Measurements from ENCODE around the gene MACROD2. TPM values are rescaled to one million over a fixed set of nuclear protein-coding genes. Genes with fewer than 3 reads are reported as not detected.
A peak's percentile ranks its signal among the peaks of the same experiment; 100 is the strongest.

The MACROD2 gene
- total RNA-seq, 1 experiment from 2014 or later: 0.12 TPM

DNA sequence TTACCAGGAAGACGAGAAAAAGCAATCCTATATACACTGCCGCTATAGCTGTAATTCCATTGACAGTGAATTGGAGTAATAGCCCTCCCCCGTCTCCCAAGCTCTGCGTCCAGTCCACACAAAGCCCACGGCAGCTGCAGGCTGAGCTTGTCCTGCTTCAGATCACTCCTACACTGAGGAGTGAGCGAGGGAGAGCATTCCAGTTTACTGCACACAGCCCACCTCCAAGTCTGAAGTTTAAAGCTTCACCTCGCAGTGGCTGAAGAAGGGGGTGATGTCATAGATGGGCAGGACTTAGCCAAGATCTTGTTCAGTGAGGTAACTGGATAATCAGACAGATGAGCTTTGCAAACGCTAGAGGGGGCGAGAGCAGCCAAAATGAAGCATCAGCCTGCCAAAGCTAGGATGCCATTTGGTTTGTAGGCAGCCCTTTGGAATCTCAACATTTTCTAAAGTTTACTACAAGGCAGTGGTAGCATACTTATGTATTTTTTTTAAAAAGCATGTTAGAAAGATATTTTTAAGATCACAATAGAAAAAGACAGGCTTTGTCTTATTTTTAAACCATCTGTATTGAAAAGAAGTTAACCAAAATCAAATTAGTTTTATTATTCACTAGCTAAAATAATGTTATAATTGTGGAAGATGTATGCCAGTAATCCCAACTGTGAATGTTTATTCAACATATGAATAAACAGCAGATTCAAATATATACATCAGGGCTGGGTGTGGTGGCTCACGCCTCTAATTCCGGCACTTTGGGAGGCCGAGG, 342.3 kb downstream of the MACROD2 start, which contains the start of gene FLRT3:
FLRT3 (minus strand) TSS at position 213 of the 772 bp plus-strand sequence. CDS start 10,106 bp downstream, outside the sequence.
- peak within 1 kb of the TSS; percentile 59 for H3K4me3 ChIP-seq
- H3K27ac ChIP-seq: peak within 1 kb of the TSS; percentile 44
- H3K36me3 ChIP-seq: no peaks in the 10 kb centered on the region
- H3K9me3 ChIP-seq (replicated peaks): no peaks in the 10 kb centered on the region
- H3K4me1 ChIP-seq: peaks cover 4% of the 10 kb centered on the region; the same call in 1 of the 2 replicates
- H3K27me3 ChIP-seq: no peaks in the 10 kb centered on the region
- DNase-seq: peak; percentile 95 to 98

DNA sequence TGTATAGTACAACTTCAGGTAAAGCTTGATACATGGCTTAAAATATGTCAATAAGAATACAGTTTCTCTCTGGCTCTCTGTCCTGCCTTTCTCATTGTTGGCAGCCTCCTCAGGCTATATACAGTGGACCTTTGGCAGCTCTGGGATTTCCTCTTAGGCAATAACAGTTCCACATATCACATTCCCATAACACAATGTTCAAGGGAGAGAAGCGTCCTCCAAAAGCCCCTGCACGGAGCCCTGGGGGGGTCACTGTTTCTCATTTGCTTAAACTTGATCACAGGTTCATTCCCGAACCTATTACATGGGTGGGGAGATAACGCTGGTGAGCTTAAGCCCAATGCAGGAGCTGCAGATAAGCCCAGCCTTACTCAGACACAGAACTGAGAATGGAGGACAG, 346.5 kb downstream of the MACROD2 start:
- DNase-seq: no peak
- H3K27ac ChIP-seq: no peak overlapping the region
- no peaks in the 10 kb centered on the region for H3K36me3 ChIP-seq
- no peaks in the 10 kb centered on the region for H3K9me3 ChIP-seq (replicated peaks)
- peaks cover 7% of the 10 kb centered on the region for H3K4me1 ChIP-seq
- H3K27me3 ChIP-seq: no peaks in the 10 kb centered on the region
- no peak overlapping the region for H3K4me3 ChIP-seq

DNA sequence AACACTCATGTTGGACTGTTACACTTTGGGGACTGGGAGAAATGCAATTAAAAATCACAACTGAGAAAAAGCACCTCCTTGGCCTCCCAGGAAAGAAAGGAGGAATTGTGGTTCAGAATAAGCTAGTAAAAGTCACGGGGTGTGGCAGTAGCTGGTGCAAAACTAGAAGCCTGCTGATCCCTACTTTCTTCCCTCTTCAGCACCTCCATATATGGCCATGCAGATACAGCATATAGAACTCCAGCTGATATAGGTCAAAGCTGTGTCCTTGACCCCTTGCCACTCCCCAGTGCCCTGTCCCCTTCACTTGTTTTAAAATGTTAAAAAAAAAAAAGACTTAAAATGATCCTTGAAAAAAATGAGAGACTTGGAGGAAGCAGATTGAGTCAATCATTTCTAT, 347.6 kb downstream of the MACROD2 start:
- no peak for DNase-seq
- Histone ChIP-seq H3K4me3 (no peak overlapping the region), H3K4me1 (peaks cover 7% of the 10 kb centered on the region), H3K27ac (no peak overlapping the region), H3K36me3 (no peaks in the 10 kb centered on the region), H3K9me3 (replicated peaks) (no peaks in the 10 kb centered on the region), H3K27me3 (no peaks in the 10 kb centered on the region)

DNA sequence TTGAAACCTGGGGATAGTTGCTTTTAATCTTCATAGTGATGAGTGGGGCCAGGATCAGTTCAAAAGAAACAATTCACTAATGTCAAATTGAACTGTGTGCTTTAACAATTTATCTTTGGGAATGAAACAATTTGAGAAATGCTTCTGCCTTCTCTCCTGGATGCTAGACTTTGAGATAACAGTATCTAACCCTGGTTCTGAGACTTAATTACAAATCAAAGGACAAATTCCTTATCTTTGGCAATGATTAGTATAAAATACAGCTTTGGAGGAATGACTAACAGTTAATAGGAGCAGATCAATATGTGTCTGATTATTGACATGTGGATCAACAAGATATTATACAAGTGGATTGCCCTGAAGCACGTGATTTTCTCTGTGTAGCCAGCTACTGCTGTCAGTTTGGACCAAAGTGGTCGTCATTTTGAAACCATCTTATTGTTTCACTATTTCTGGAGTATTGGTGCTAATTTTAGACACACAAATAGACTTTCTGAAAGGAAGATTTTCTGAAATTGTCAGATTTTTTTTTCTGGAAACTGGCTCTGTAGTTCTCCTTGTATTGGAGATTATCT, 348.3 kb downstream of the MACROD2 start:
- no peak overlapping the region for H3K27ac ChIP-seq
- DNase-seq: no peak
- no peak overlapping the region for H3K4me3 ChIP-seq
- H3K4me1 ChIP-seq: peaks cover 7% of the 10 kb centered on the region
- H3K9me3 ChIP-seq (replicated peaks): no peaks in the 10 kb centered on the region
- H3K36me3 ChIP-seq: no peaks in the 10 kb centered on the region
- no peaks in the 10 kb centered on the region for H3K27me3 ChIP-seq

DNA sequence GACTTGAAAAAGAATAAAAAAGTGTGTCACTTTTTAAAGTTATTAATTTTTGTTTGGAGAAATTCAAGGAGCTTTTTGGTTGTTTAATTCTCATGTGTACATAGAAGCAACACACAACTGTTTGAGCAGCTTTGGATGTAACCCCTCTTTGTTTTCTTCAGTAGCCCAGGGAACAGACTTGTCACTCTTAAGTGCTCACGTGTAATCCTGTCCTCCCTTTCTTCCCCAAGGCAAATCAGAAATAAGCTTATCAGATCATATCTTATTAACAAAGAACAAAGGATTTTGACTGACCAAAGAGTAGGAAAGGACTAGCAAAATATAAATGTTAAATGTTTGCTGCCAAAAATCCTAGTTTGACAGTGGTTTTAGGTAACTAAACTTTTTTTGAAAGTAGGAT, 349.4 kb downstream of the MACROD2 start:
- H3K9me3 ChIP-seq (replicated peaks): no peaks in the 10 kb centered on the region
- H3K4me3 ChIP-seq: no peak overlapping the region
- peak in 1 of 2 experiments; percentile 43 for DNase-seq
- H3K27me3 ChIP-seq: no peaks in the 10 kb centered on the region
- H3K27ac ChIP-seq: no peak overlapping the region
- H3K36me3 ChIP-seq: no peaks in the 10 kb centered on the region
- peaks cover 7% of the 10 kb centered on the region for H3K4me1 ChIP-seq

DNA sequence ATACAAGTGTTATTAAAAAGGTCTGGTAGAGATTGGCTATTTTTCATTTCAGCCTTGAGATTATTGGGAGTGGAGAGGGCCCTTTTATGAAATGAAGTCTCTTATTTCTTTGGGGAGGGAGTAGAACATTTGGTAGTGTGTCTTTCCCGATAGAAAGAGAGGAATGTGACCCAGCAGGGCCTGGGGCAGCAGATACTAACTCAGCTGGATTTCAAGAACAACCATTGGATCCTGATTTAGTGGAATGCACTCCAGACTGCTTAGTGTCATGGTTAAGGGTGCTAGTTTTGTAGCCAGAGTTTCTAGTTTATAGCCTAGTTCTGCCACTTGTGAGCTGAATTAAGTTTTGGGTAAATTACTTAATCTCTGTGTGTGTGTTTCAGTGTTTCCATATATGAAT, 360.5 kb downstream of the MACROD2 start:
- peaks cover 8% of the 10 kb centered on the region for H3K4me1 ChIP-seq
- no peak overlapping the region for H3K27ac ChIP-seq
- H3K36me3 ChIP-seq: no peaks in the 10 kb centered on the region
- no peak overlapping the region for H3K4me3 ChIP-seq
- peaks cover 7% of the 10 kb centered on the region for H3K9me3 ChIP-seq (replicated peaks)
- DNase-seq: no peak
- H3K27me3 ChIP-seq: no peaks in the 10 kb centered on the region

DNA sequence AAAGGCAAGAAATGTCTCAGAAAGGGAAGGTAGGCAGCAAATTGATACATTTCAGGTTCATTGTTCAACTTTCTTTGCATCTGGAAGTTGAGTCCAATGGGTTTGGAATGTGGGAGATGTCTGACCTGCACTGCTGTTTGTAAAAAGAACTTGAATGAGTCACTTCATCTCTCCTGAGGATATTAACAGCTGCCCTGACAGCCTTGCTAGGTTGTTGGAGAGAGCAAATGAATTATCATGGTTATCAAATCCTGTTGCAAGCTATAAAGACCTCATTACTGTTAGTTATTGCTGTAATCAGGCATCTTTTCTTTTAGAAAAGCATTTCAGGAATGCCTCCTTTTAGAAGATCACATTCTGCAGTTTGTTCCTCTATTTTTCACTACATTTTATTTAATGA, 365.1 kb downstream of the MACROD2 start:
- peak overlapping the region; percentile 20; the same call in 1 of the 2 replicates for H3K27ac ChIP-seq
- H3K4me1 ChIP-seq: peaks cover 13% of the 10 kb centered on the region
- no peaks in the 10 kb centered on the region for H3K27me3 ChIP-seq
- peaks cover 10% of the 10 kb centered on the region for H3K9me3 ChIP-seq (replicated peaks)
- peak; percentile 47 to 71 for DNase-seq
- H3K36me3 ChIP-seq: no peaks in the 10 kb centered on the region
- H3K4me3 ChIP-seq: no peak overlapping the region

DNA sequence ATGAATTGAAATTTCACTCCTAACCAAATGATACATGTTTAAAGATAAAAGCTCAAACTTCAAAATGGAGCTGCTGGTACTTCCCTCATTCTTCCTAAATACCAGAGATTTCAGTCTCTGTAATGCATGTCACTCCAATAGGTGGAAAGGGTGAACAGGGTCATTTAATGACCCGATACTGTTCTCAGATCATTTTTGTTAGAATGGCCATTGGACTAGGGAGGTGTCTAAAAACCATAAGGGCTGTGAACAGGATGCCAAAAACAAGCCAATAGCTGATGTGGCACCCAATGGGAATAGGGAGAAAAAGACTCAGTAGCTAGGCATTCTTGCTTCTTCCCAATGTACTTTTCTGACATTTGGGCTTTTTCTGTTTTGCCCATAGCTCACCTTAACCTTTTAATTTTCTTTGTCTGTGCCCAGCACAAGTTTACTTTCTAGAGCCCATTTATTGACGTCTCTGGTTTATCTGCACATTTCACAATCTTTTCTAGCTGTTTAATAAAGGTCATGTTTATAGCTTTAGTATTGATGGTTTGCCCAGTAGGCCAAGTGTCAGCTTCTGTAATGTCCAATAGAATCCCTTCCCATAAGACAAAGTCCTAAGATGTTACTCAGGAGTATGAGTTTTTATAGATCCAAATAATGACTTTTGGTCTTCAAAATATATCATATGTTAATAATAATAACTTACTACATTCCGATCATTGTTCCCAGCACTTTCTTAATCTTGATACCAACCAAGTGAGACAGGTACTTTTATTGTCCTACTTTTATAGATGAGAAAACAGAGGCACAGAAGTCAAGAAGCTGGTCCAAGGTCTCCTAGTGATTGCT, 366.4 kb downstream of the MACROD2 start:
- Histone ChIP-seq H3K27me3 (no peaks in the 10 kb centered on the region), H3K36me3 (no peaks in the 10 kb centered on the region), H3K4me1 (peaks cover 13% of the 10 kb centered on the region), H3K27ac (peak overlapping the region; percentile 20; the same call in 1 of the 2 replicates), H3K9me3 (replicated peaks) (peaks cover 10% of the 10 kb centered on the region), H3K4me3 (no peak overlapping the region)
- DNase-seq: no peak

DNA sequence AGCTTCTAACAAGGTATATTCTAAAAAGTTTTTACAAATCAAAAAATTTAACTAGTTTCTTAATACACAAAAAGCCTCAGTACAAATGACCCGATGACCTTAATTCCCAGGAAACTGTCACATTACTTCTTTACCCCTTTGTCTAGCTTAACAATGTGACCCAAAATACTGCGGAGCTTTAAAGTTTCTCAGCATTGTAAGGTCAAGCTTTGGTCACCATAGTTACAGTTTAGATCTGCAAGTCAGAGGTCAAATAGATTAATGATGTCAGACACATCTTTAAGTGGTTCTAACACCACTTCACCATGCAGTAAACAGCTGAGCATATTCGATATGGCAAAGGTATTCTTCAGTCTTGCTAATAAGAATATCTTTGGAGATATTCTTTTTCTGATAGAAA, 378.9 kb downstream of the MACROD2 start:
- H3K4me1 ChIP-seq: peaks cover 13% of the 10 kb centered on the region
- DNase-seq: no peak
- H3K27ac ChIP-seq: no peak overlapping the region
- H3K36me3 ChIP-seq: no peaks in the 10 kb centered on the region
- no peak overlapping the region for H3K4me3 ChIP-seq
- H3K9me3 ChIP-seq (replicated peaks): no peaks in the 10 kb centered on the region
- H3K27me3 ChIP-seq: no peaks in the 10 kb centered on the region

DNA sequence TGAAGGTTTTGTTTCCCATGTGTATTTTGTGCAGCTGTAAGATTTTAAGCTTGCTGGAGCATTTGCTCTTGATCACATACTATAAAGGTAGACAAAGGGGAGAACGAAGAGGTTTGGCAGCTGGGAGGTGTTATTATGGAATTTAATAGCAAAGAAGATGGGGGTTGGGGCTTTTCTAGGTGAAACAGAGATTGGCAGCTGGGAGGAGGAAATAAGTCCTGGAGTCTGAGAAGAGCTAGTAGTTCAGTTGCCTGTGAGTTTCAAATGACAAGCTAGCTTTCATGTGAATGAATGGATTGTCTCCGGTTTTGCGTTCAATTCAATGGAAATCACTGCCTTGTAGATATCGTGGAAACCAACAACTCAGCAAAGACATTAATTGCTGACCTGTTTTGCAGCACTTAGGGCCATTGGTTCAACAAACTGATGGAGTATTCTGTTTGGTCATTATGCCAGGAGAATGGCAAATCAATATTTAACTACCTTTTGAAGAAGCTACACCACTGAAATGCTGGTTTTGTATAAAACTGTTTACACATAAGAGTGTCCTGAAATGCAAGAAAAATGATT, 380.2 kb downstream of the MACROD2 start:
- H3K4me1 ChIP-seq: peaks cover 13% of the 10 kb centered on the region
- no peaks in the 10 kb centered on the region for H3K36me3 ChIP-seq
- H3K4me3 ChIP-seq: no peak overlapping the region
- H3K9me3 ChIP-seq (replicated peaks): no peaks in the 10 kb centered on the region
- H3K27ac ChIP-seq: no peak overlapping the region
- peak in 1 of 2 experiments; percentile 55 for DNase-seq
- H3K27me3 ChIP-seq: no peaks in the 10 kb centered on the region

DNA sequence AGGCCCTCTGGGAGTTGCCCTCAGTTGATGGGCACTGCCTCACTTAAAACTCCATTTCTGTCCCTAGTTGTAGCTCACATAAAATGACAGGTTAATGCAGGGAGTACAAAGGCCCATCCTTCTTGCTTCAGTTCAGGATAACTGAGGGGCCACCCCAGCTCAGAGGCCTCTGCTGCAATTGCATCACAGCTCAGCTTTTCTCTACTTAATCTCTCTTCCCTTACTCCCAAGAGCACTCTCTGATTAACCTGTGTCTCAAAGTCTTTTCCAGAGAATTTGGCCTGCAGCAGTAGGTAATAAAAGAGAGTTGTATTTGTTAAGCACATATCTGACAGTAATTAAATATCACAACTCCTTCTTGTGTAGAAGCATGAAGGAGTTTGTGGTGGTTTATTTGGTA, 383.0 kb downstream of the MACROD2 start:
- Histone ChIP-seq H3K27ac (no peak overlapping the region), H3K4me3 (no peak overlapping the region)

DNA sequence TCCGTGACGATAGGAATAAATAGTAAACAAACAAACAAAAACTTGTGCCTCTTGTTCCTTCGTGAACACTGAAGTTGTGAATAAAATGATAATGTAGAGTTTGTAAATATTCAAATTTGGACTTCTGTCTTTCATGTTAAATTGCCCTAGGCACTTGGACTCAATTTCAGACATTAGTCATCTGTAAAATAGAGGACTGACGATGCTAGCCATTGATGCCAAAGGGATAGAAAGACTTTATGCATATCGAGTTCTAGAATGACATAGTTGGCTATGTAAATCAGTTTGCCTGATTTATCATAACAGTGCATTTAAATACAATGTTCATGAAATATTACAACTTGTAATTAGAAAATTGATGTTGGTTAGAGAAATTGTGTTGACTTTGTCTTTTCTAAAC, 388.0 kb downstream of the MACROD2 start:
- Histone ChIP-seq H3K4me3 (no peak overlapping the region), H3K27me3 (no peaks in the 10 kb centered on the region), H3K36me3 (no peaks in the 10 kb centered on the region), H3K27ac (peak overlapping the region; percentile 71), H3K9me3 (replicated peaks) (peaks cover 9% of the 10 kb centered on the region), H3K4me1 (peaks cover 29% of the 10 kb centered on the region)
- DNase-seq: peak; percentile 13 to 46

More for the DNA sequence above, 383.0 kb downstream of the MACROD2 start:
- Histone ChIP-seq H3K27me3 (no peaks in the 10 kb centered on the region), H3K36me3 (no peaks in the 10 kb centered on the region), H3K9me3 (replicated peaks) (no peaks in the 10 kb centered on the region), H3K4me1 (peaks cover 18% of the 10 kb centered on the region)
- no peak for DNase-seq

DNA sequence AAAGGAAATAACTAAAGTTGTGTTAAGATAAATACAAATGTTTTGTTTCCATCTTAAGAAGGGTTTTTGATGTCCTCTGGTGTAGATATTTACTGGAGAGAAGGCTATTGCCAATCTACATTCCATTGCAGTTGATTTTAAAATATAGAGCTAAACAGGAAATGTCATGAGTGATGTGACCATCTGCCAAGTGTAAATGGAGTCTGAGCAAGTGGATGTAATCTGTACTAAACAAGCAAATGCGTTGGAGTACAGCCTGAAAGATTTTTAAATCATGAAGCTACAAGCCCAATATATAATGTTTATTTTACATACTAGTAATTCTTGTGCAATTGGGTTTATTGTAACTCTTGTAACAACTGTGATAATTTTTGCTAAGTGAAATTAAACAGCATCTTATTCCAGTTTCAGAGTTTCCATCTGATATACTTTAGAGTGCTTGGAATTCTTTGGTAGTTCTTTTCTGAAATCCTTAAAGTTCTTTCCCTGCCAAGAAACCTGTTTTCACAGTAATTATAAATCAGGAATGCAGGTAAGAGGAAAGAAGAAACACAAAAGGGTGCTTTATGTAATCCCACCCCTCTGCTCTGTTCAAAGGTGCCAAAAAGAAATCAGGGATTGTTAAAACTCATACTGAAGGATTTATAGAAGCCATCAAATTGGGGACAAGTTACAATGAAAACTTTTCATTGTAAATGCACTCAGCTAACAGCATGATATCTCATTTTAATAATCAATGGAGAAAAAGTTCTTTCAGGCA, 389.3 kb downstream of the MACROD2 start:
- H3K9me3 ChIP-seq (replicated peaks): peaks cover 9% of the 10 kb centered on the region
- H3K4me1 ChIP-seq: peaks cover 29% of the 10 kb centered on the region
- no peaks in the 10 kb centered on the region for H3K27me3 ChIP-seq
- H3K4me3 ChIP-seq: no peak overlapping the region
- H3K36me3 ChIP-seq: no peaks in the 10 kb centered on the region
- DNase-seq: peak; percentile 51 to 82
- peak overlapping the region; percentile 71 for H3K27ac ChIP-seq

DNA sequence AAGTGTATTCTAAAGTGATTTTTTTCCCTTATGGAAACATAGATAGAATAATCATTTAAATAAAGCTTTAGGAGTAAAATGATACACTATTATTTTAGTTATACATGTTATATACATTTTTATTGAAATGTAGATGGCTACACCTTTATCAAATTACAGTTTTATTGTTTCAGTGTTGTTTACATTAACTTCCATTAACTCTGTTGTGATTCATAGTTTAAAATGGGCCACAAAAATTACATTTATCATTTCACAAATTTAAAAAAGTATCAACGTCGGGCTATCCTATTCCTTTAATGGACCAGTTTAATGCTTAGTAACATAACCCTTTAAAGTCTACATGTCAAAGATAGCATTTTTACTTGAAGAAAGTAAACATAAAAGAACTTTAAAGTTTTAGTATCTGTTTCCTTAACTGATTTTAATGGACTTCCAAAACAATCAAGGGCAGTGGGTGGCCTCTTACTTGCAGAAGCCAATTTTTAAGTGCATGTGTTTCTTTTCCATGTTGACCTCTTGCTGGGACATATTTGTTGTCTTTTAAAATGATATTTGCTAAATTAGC, 389.9 kb downstream of the MACROD2 start:
- no peak for DNase-seq
- peak overlapping the region; percentile 71 for H3K27ac ChIP-seq
- H3K27me3 ChIP-seq: no peaks in the 10 kb centered on the region
- H3K4me3 ChIP-seq: no peak overlapping the region
- H3K4me1 ChIP-seq: peaks cover 29% of the 10 kb centered on the region
- H3K9me3 ChIP-seq (replicated peaks): peaks cover 9% of the 10 kb centered on the region
- no peaks in the 10 kb centered on the region for H3K36me3 ChIP-seq
